H1 (cell line): ENCODE measurements around the gene CLCN5. TPM values are rescaled to one million over a fixed set of nuclear protein-coding genes. Genes with fewer than 3 reads are reported as not detected.

ENCODE experiments used
- CTCF ChIA-PET: fragments of 300-600 bp; sonication (Branson Sonifier 250); formaldehyde crosslinking; loops from one replicate; lab custom pipeline; 2021; ENCODE audit not compliant: partially characterized antibody; lab: Charles Lee
- POLR2A ChIA-PET: fragments of 300-600 bp; sonication (Branson Sonifier 250); formaldehyde crosslinking; loops from one replicate; lab custom pipeline; 2021; ENCODE audit warnings: inconsistent platforms; ENCODE audit not compliant: partially characterized antibody; lab: Charles Lee
- DNase-seq, 2 experiments: peaks; one replicate each; pipeline versions ENCODE4 v3.0.0 to v3.0.0-alpha.2; 2010 to 2022; ENCODE audit warnings: low spot score in 2 of 2, low read depth in 1 of 2, mixed read lengths in 1 of 2
- FAIRE-seq: peaks from 2 replicates; lab custom pipeline; 2011; peaks lifted over from hg19 to GRCh38; lab: Jason Lieb, UNC
- H2AFZ ChIP-seq: 2 replicates; pipeline ENCODE4 v1.8.1; 2012; ENCODE audit warnings: low read length, inconsistent platforms
- H2AK5ac ChIP-seq: 2 replicates; pipeline ENCODE4 v1.6.1; 2013; ENCODE audit warnings: low read depth, low read length
- H2BK120ac ChIP-seq: replicated peaks from 2 replicates; pipeline ENCODE3; 2013; ENCODE audit warnings: low read depth, low read length, inconsistent platforms
- H2BK12ac ChIP-seq: 2 replicates; pipeline ENCODE4 v1.6.1; 2013; ENCODE audit warnings: low read depth, low read length
- H2BK15ac ChIP-seq: 2 replicates; pipeline ENCODE4 v1.6.1; 2013; ENCODE audit warnings: low read length
- H2BK20ac ChIP-seq: 2 replicates; pipeline ENCODE4 v1.6.1; 2013; ENCODE audit warnings: low read length
- H2BK5ac ChIP-seq: 2 replicates; pipeline ENCODE4 v1.6.1; 2013; ENCODE audit warnings: low read depth, low read length
- H3K14ac ChIP-seq: 2 replicates; pipeline ENCODE4 v1.6.1; 2013; ENCODE audit warnings: inconsistent platforms; ENCODE audit not compliant: insufficient read length
- H3K18ac ChIP-seq: 2 replicates; pipeline ENCODE4 v1.6.1; 2013; ENCODE audit warnings: low read length; ENCODE audit errors: extremely low read depth
- H3K23ac ChIP-seq: 2 replicates; pipeline ENCODE4 v1.6.1; 2013; ENCODE audit warnings: inconsistent platforms; ENCODE audit not compliant: insufficient read length
- H3K23me2 ChIP-seq: 2 replicates; pipeline ENCODE4 v1.6.1; 2013; ENCODE audit warnings: low read depth, low read length
- H3K27ac ChIP-seq: 2 replicates; pipeline ENCODE4 v1.6.1; 2011; ENCODE audit warnings: low read depth, low read length, inconsistent platforms
- H3K27me3 ChIP-seq, 4 experiments: replicated peaks in 1 of 4; 1 replicate in 1 of 4; 2 replicates in 3 of 4; pipeline versions ENCODE4 v1.6.1 to v1.8.1; 2011 to 2013; ENCODE audit warnings: low read length in 3 of 4, mild to moderate bottlenecking in 3 of 4, inconsistent platforms in 2 of 4, mixed read lengths in 2 of 4, moderate library complexity in 1 of 4; ENCODE audit not compliant: control insufficient read depth in 3 of 4, insufficient read depth in 3 of 4; ENCODE audit errors: extremely low read depth in 1 of 4
- H3K36me3 ChIP-seq, 4 experiments: 2 replicates each; pipeline versions ENCODE4 v1.6.1 to v1.8.1; 2011 to 2013; ENCODE audit warnings: mild to moderate bottlenecking in 4 of 4, low read length in 3 of 4, moderate library complexity in 2 of 4, control low read depth in 1 of 4, inconsistent platforms in 1 of 4; ENCODE audit not compliant: insufficient read depth in 4 of 4, control insufficient read depth in 2 of 4
- H3K4ac ChIP-seq: replicated peaks from 2 replicates; pipeline ENCODE3; 2013; ENCODE audit warnings: low read length, low read depth, mixed read lengths, inconsistent platforms; ENCODE audit not compliant: insufficient read length
- H3K4me1 ChIP-seq, 4 experiments: replicated peaks in 1 of 4; 1 replicate in 1 of 4; 2 replicates in 3 of 4; pipeline versions ENCODE4 v1.6.1 to v1.8.1; 2011 to 2013; ENCODE audit warnings: low read length in 3 of 4, inconsistent platforms in 2 of 4, mixed read lengths in 1 of 4; ENCODE audit not compliant: insufficient read depth in 4 of 4, control insufficient read depth in 3 of 4
- H3K4me2 ChIP-seq, 2 experiments: 2 replicates each; pipeline versions ENCODE4 v1.6.1 to v1.8.1; 2011 to 2013; ENCODE audit warnings: low read depth in 2 of 2, low read length in 2 of 2, control low read depth in 1 of 2, inconsistent platforms in 1 of 2, mild to moderate bottlenecking in 1 of 2; ENCODE audit not compliant: insufficient read depth in 1 of 2
- H3K4me3 ChIP-seq, 4 experiments: fragments of 200-600, 300-600 bp in 1 of 4; sonication (generic), shearing (Covaris generic), sonication (Bioruptor Twin) in 1 of 4; 2 replicates each; pipeline versions ENCODE4 v1.5.1 to v1.8.1; 2011 to 2016; ENCODE audit warnings: low read length in 4 of 4, low read depth in 3 of 4, control low read depth in 2 of 4, inconsistent platforms in 2 of 4, mild to moderate bottlenecking in 2 of 4, mixed read lengths in 1 of 4, moderate library complexity in 1 of 4; ENCODE audit not compliant: insufficient read depth in 2 of 4; ENCODE audit errors: extremely low read depth in 1 of 4
- H3K56ac ChIP-seq: replicated peaks from 2 replicates; pipeline ENCODE3; 2013; ENCODE audit warnings: low read depth, mild to moderate bottlenecking, mixed read lengths, low read length, inconsistent platforms; ENCODE audit not compliant: insufficient read length
- H3K79me1 ChIP-seq: 2 replicates; pipeline ENCODE4 v1.6.1; 2013; ENCODE audit warnings: low read depth, low read length, control low read depth
- H3K79me2 ChIP-seq, 2 experiments: 2 replicates each; pipeline versions ENCODE4 v1.6.1 to v1.8.1; 2012 to 2013; ENCODE audit warnings: low read length in 2 of 2, mild to moderate bottlenecking in 2 of 2, inconsistent platforms in 1 of 2; ENCODE audit not compliant: insufficient read depth in 2 of 2, control insufficient read depth in 1 of 2
- H3K9ac ChIP-seq, 4 experiments: replicated peaks in 1 of 4; 1 replicate in 1 of 4; 2 replicates in 3 of 4; pipeline versions ENCODE4 v1.6.1 to v1.8.1; 2011 to 2013; ENCODE audit warnings: low read depth in 3 of 4, low read length in 3 of 4, control low read depth in 2 of 4, mild to moderate bottlenecking in 2 of 4, moderate library complexity in 2 of 4, inconsistent platforms in 1 of 4; ENCODE audit errors: extremely low read depth in 1 of 4
- H3K9me3 ChIP-seq, 2 experiments: 2 replicates each; pipeline versions ENCODE4 v1.6.1 to v1.8.1; 2012 to 2013; ENCODE audit warnings: mild to moderate bottlenecking in 2 of 2, moderate library complexity in 2 of 2, control low read depth in 1 of 2, inconsistent platforms in 1 of 2, low read depth in 1 of 2, low read length in 1 of 2, mixed read lengths in 1 of 2; ENCODE audit not compliant: insufficient read depth in 2 of 2
- H4K20me1 ChIP-seq, 2 experiments: replicated peaks in 1 of 2; 2 replicates each; pipeline versions ENCODE3 to v1.8.1; 2011 to 2013; ENCODE audit warnings: inconsistent platforms in 2 of 2, low read length in 2 of 2, mild to moderate bottlenecking in 1 of 2; ENCODE audit not compliant: insufficient read depth in 2 of 2, control insufficient read depth in 1 of 2
- H4K5ac ChIP-seq: 2 replicates; pipeline ENCODE4 v1.6.1; 2013; ENCODE audit warnings: low read length, low read depth, mixed read lengths, inconsistent platforms; ENCODE audit not compliant: insufficient read length
- H4K8ac ChIP-seq: 2 replicates; pipeline ENCODE4 v1.8.0; 2013; ENCODE audit warnings: mild to moderate bottlenecking, moderate library complexity, low read length, inconsistent platforms; ENCODE audit not compliant: insufficient read depth; ENCODE audit errors: extremely low read depth
- H4K91ac ChIP-seq: replicated peaks from 2 replicates; pipeline ENCODE3; 2013; ENCODE audit warnings: low read length, mixed read lengths, inconsistent platforms; ENCODE audit not compliant: insufficient read length
- ATF2 ChIP-seq: IDR thresholded peaks from 2 replicates; pipeline ENCODE4 v1.6.1; 2012; ENCODE audit warnings: low read length, inconsistent platforms
- CHD1 ChIP-seq: IDR thresholded peaks from 2 replicates; pipeline ENCODE4 v1.6.1; 2012; ENCODE audit warnings: low read depth, low read length, improper control_type of control experiment
- PHF8 ChIP-seq: fragments of 200-600 bp; sonication (generic); conservative IDR thresholded peaks from 2 replicates; pipeline ENCODE4 v1.7.1; 2012; ENCODE audit warnings: low read depth, mild to moderate bottlenecking, inconsistent platforms, low read length, moderate library complexity
- TAF1 ChIP-seq: IDR thresholded peaks from 2 replicates; pipeline ENCODE4 v1.6.1; 2011; ENCODE audit warnings: mild to moderate bottlenecking, low read depth, low read length
- WGBS, 2 experiments: shearing (Covaris generic) in 1 of 2; methylation state at CpG; one replicate each; pipeline versions ENCODE4 v1.1.6 to v1.1.7; 2013 to 2015; ENCODE audit warnings: low lambda C conversion rate in 2 of 2, mixed read lengths in 2 of 2, inconsistent platforms in 1 of 2, low coverage in 1 of 2, missing lambda C conversion rate in 1 of 2; ENCODE audit not compliant: insufficient replicate concordance in 2 of 2, insufficient coverage in 1 of 2, insufficient read length in 1 of 2; ENCODE audit errors: extremely low coverage in 1 of 2, missing lambda C conversion rate in 1 of 2; 5-methylcytosine and 5-hydroxymethylcytosine counted together
- polyA plus RNA-seq, 7 experiments: library from polyadenylated mRNA; depleted of rRNA in 3 of 7; stranded (reverse) in 5 of 7; unstranded in 2 of 7; fragments of >200 nt in 5 of 7; fragments of 200-250 nt in 2 of 7; gene quantifications; 1 replicate in 5 of 7; 2 replicates in 1 of 7; 4 replicates in 1 of 7; pipeline versions ENCODE4 v1.2.1 to v1.2.3, GENCODE V29; 2011 to 2013; ENCODE audit warnings: missing spikeins in 2 of 7, mixed read lengths in 2 of 7
- total RNA-seq: library from RNA; stranded (reverse); fragmentation: NEBNext Ultra II Directional; extraction: Animal tissue kit (Norgen Biotek cat#: 25700); gene quantifications from 2 replicates; pipeline ENCODE4 v1.2.1, GENCODE V29; 2021
- TF ChIP-seq, protein P1 (sequence below): IDR thresholded peaks from 2 replicates; pipeline ENCODE4 v1.6.1; 2012; ENCODE audit warnings: inconsistent platforms

Gene CLCN5
- total and polyA plus RNA-seq, 2 of the 8 experiments (the other 6 are each of a cell fraction or from before 2014, with no cell fraction given), result 4.2 to 9.7 TPM

- H2AFZ ChIP-seq, result no peak overlapping the region
- CTCF ChIA-PET, result no interaction called here
- DNase-seq, result no peak
- H2BK12ac ChIP-seq, result no peak overlapping the region
- H4K91ac ChIP-seq, result no peak overlapping the region
- POLR2A ChIA-PET, result no interaction called here
- H2BK120ac ChIP-seq, result no peak overlapping the region
- WGBS, 2 experiments, result 97% methylated on average over 2 of the region's 2 CpGs; no CpG with 5 or more reads in 1 of the 2 experiments
- H3K27me3 ChIP-seq, result no peaks in the 10 kb centered on the region
- TF ChIP-seq PHF8 (no peak), CHD1 (no peak), ATF2 (no peak), TAF1 (no peak)
- TF ChIP-seq, protein P1, sequence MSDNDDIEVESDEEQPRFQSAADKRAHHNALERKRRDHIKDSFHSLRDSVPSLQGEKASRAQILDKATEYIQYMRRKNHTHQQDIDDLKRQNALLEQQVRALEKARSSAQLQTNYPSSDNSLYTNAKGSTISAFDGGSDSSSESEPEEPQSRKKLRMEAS, result no peak
- H3K56ac ChIP-seq, result no peak overlapping the region
- H3K23ac ChIP-seq, result no peak overlapping the region
- no peak overlapping the region for H3K9ac ChIP-seq
- no peak overlapping the region for H3K27ac ChIP-seq
- no peaks in the 10 kb centered on the region for H3K79me2 ChIP-seq
- no peak overlapping the region for H3K14ac ChIP-seq
- H2BK5ac ChIP-seq, result no peak overlapping the region
- no peak overlapping the region for H2BK15ac ChIP-seq
- no peak overlapping the region for H4K5ac ChIP-seq
- no peaks in the 10 kb centered on the region for H3K9me3 ChIP-seq
- no peaks in the 10 kb centered on the region for H3K36me3 ChIP-seq
- no peak overlapping the region for H3K4ac ChIP-seq
- no peak for FAIRE-seq
- H4K8ac ChIP-seq, result no peak overlapping the region
- no peak overlapping the region for H2BK20ac ChIP-seq
- no peaks in the 10 kb centered on the region for H3K4me1 ChIP-seq
- no peaks in the 10 kb centered on the region for H4K20me1 ChIP-seq
- no peak overlapping the region for H3K4me2 ChIP-seq
- no peaks in the 10 kb centered on the region for H3K79me1 ChIP-seq
- H3K4me3 ChIP-seq, result no peak overlapping the region
- H2AK5ac ChIP-seq, result no peak overlapping the region
- H3K23me2 ChIP-seq, result no peaks in the 10 kb centered on the region
- no peak overlapping the region for H3K18ac ChIP-seq
These were observed 48.3 kb downstream of the CLCN5 start for GRCh38 chrX:49970674-49971073.
